Tibial nerve (tissue), 3 donors: Measurements from ENCODE around the gene LRRC3C.

Experiments
- CTCF ChIP-seq, 5 experiments: fragments of 200-600 bp in 3 of 5; fragments of 450-650 bp in 2 of 5; sonication (generic) in 3 of 5; IDR thresholded peaks; one replicate each; pipeline ENCODE4 v1.5.1; 2016 to 2019; ENCODE audit warnings: antibody characterized with exemption in 5 of 5, mild to moderate bottlenecking in 3 of 5, moderate library complexity in 2 of 5
- POLR2A ChIP-seq, 2 donors: fragments of 450-650 bp; IDR thresholded peaks; one replicate each; pipeline ENCODE4 v1.6.1; 2017; ENCODE audit warnings: antibody characterized with exemption in 2 of 2, mild to moderate bottlenecking in 2 of 2, moderate library complexity in 2 of 2

DNA sequence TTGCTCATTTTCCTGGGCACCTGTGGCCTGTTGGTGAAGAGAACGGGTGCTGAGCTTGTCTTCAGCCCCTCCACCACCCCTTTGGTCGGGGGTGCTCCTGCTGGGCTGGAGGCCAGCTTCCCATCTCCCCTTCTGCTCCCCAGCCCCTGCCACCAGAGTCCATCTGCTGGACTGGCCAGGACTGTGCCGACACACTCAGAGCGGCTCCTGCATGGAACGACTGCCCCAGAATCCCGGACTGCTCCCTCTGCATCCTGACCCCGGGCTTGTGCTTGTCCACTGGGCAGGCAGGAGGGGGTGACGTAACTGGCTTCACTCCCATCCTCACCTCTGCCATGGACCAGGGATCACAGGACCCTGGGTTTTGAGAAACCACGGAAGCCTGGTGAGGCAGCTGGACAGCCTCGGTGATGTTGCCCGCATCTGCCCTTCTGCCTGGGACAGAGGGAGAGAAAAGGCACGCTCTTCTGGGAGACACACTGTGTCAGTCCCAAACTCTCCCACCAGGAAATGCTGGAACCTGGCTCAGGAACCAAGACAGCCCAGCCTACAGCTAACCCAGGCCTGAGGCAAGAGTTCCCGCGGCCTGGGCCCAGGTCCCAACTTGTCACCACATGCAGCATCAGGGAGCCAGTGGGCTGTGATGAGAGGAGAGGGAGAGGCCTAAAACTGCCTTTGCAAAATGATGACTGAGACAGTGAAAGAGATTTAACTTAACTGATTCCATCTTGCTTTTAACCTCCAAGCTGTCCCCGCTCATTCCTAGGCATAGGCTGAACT, 19.2 kb downstream of the LRRC3C start:
- TF ChIP-seq POLR2A (IDR thresholded peaks at IDR 0.05) (no peak), CTCF (IDR thresholded peaks at IDR 0.05) (no peak)
